Loucy (cell line): ENCODE results near the gene TMEM259.

Experiments used
- H2AFZ ChIP-seq: fragments of 200-600 bp; sonication (generic); 2 replicates; pipeline ENCODE4 v1.6.0; 2016; ENCODE audit warnings: antibody characterized with exemption, mild to moderate bottlenecking, low read length, moderate library complexity
- H3F3A ChIP-seq: fragments of 200-600 bp; 2 replicates; pipeline ENCODE4 v1.6.0; 2016; ENCODE audit warnings: antibody characterized with exemption, low read depth, mild to moderate bottlenecking
- H3K27me3 ChIP-seq: fragments of 200-600 bp; sonication (generic); 2 replicates; pipeline ENCODE4 v1.6.1; 2014; ENCODE audit warnings: low read length, mild to moderate bottlenecking; ENCODE audit not compliant: insufficient read depth, poor library complexity, severe bottlenecking
- H3K36me3 ChIP-seq: fragments of 200-600 bp; sonication (generic); 2 replicates; pipeline ENCODE4 v1.6.1; 2016; ENCODE audit warnings: low read length; ENCODE audit not compliant: insufficient read depth
- H3K4me1 ChIP-seq: fragments of 200-600 bp; sonication (generic); 2 replicates; pipeline ENCODE4 v1.5.1; 2014; ENCODE audit warnings: low read length, mild to moderate bottlenecking; ENCODE audit not compliant: insufficient read depth, poor library complexity, severe bottlenecking
- H3K4me2 ChIP-seq: fragments of 200-600 bp; sonication (generic); 2 replicates; pipeline ENCODE4 v1.6.0; 2014; ENCODE audit warnings: antibody characterized with exemption, low read length, low read depth, mild to moderate bottlenecking; ENCODE audit not compliant: poor library complexity, severe bottlenecking
- H3K4me3 ChIP-seq: fragments of 200-600 bp; sonication (generic); 2 replicates; pipeline ENCODE4 v1.5.1; 2014; ENCODE audit warnings: low read length, mild to moderate bottlenecking, mixed read lengths; ENCODE audit not compliant: poor library complexity, severe bottlenecking
- H3K79me2 ChIP-seq: fragments of 200-600 bp; sonication (generic); 2 replicates; pipeline ENCODE4 v1.6.1; 2014; ENCODE audit warnings: low read length; ENCODE audit not compliant: insufficient read depth
- H3K9ac ChIP-seq: fragments of 200-600 bp; sonication (generic); 2 replicates; pipeline ENCODE4 v1.6.0; 2014; ENCODE audit warnings: mild to moderate bottlenecking, low read depth, low read length, moderate library complexity; ENCODE audit not compliant: poor library complexity, severe bottlenecking
- H3K9me2 ChIP-seq: fragments of 200-600 bp; sonication (generic); replicated peaks from 2 replicates; pipeline ENCODE4 v1.6.1; 2016; ENCODE audit warnings: low read depth, low read length, mixed read lengths
- H3K9me3 ChIP-seq: fragments of 200-600 bp; sonication (generic); 2 replicates; pipeline ENCODE4 v1.6.1; 2014; ENCODE audit warnings: mild to moderate bottlenecking, antibody characterized with exemption, low read length, low read depth; ENCODE audit not compliant: insufficient read depth
- H4K20me1 ChIP-seq: fragments of 200-600 bp; sonication (generic); 2 replicates; pipeline ENCODE4 v1.6.0; 2014; ENCODE audit warnings: antibody characterized with exemption, low read length, mild to moderate bottlenecking; ENCODE audit not compliant: insufficient read depth, poor library complexity, severe bottlenecking
- CTCF ChIP-seq: fragments of 200-600 bp; sonication (generic); conservative IDR thresholded peaks from 2 replicates; pipeline ENCODE4 v1.5.1; 2014; ENCODE audit warnings: mild to moderate bottlenecking, antibody characterized with exemption, low read length
- EZH2phosphoT487 ChIP-seq: fragments of 200-600 bp; IDR thresholded peaks from 2 replicates; pipeline ENCODE4 v1.6.1; 2018; ENCODE audit warnings: antibody characterized with exemption, mild to moderate bottlenecking, moderate library complexity, borderline replicate concordance

TMEM259 gene

GRCh38 chr19:1061987-1062386, 41.1 kb upstream of the TMEM259 start:
- Histone ChIP-seq H3K4me2 (no peak overlapping the region), H2AFZ (no peak overlapping the region), H3F3A (no peaks in the 10 kb centered on the region), H3K4me3 (no peak overlapping the region), H4K20me1 (no peaks in the 10 kb centered on the region), H3K9ac (no peak overlapping the region), H3K9me2 (no peaks in the 10 kb centered on the region), H3K79me2 (no peaks in the 10 kb centered on the region; the same call in 1 of the 2 replicates), H3K27me3 (no peaks in the 10 kb centered on the region), H3K4me1 (peaks cover 12% of the 10 kb centered on the region), H3K36me3 (no peaks in the 10 kb centered on the region), H3K9me3 (peaks cover 17% of the 10 kb centered on the region; the same call in 1 of the 2 replicates)
- TF ChIP-seq CTCF (no peak), EZH2phosphoT487 (no peak)

- no peak overlapping the region for H3K4me3 ChIP-seq
- H4K20me1 ChIP-seq: no peaks in the 10 kb centered on the region
- H3K4me2 ChIP-seq: no peak overlapping the region
- H3K4me1 ChIP-seq: peaks cover under 1% of the 10 kb centered on the region
- no peaks in the 10 kb centered on the region for H3K9me2 ChIP-seq
- no peak overlapping the region for H3K9ac ChIP-seq
- TF ChIP-seq EZH2phosphoT487 (no peak), CTCF (no peak)
- H2AFZ ChIP-seq: no peak overlapping the region
- no peaks in the 10 kb centered on the region for H3K36me3 ChIP-seq
- no peaks in the 10 kb centered on the region for H3K79me2 ChIP-seq
- peaks cover 25% of the 10 kb centered on the region; the same call in 1 of the 2 replicates for H3K9me3 ChIP-seq
- no peaks in the 10 kb centered on the region for H3F3A ChIP-seq
- H3K27me3 ChIP-seq: no peaks in the 10 kb centered on the region
Observed at GRCh38 chr19:1060689-1061088, 39.8 kb upstream of the TMEM259 start.

- no peaks in the 10 kb centered on the region for H3K9me2 ChIP-seq
- H3K36me3 ChIP-seq: no peaks in the 10 kb centered on the region
- H4K20me1 ChIP-seq: no peaks in the 10 kb centered on the region
- no peak overlapping the region for H3K9ac ChIP-seq
- H3F3A ChIP-seq: no peaks in the 10 kb centered on the region
- H3K4me1 ChIP-seq: no peaks in the 10 kb centered on the region
- TF ChIP-seq CTCF (no peak), EZH2phosphoT487 (no peak)
- no peak overlapping the region for H3K4me2 ChIP-seq
- peaks cover 25% of the 10 kb centered on the region; the same call in 1 of the 2 replicates for H3K9me3 ChIP-seq
- no peak overlapping the region for H3K4me3 ChIP-seq
- no peaks in the 10 kb centered on the region for H3K27me3 ChIP-seq
- H2AFZ ChIP-seq: no peak overlapping the region
- H3K79me2 ChIP-seq: no peaks in the 10 kb centered on the region
Observed at GRCh38 chr19:1058112-1058511, 37.2 kb upstream of the TMEM259 start.
